ENCODE measurements around the gene GNGT2. TPM values are rescaled to one million over a fixed set of nuclear protein-coding genes. Genes with fewer than 3 reads are reported as not detected.

GNGT2 gene
- total RNA-seq, 2 donors from 2014 or later = 1.1 TPM; not detected in 1

DNA sequence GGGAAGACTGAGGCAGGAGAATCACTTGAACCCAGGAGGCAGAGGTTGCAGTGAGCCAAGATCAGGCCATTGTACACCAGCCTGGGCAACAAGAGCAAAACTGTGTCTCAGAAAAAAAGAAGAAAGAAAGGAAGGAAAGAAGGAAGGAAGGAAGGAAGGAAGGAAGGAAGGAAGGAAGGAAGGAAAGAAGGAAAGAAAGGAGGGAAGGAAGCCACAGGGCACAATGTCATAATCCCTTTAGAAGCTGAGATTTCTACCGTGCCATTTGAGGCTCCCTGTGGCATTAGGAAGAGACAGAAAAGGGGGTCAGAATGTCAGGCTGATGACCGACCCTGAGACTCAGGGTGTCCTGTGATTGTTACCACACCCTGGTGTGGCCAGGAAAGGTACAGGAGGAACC is 6.6 kb downstream of the GNGT2 start:
- DNase-seq = no peak
- peaks cover 9% of the 10 kb centered on the region for H3K4me1 Mint-ChIP-seq
- no peak overlapping the region for H3K9ac ChIP-seq (ENCODE audit: extremely low read depth, low read length, poor library complexity, severe bottlenecking)
- H3K27me3 ChIP-seq (ENCODE audit: control insufficient read depth, insufficient read depth, low read length, poor library complexity, severe bottlenecking) = peaks cover 4% of the 10 kb centered on the region
- H3K9me3 ChIP-seq (ENCODE audit: control insufficient read depth, low read length) = no peaks in the 10 kb centered on the region
- no peak overlapping the region for H3K4me3 Mint-ChIP-seq
- H3K4me3 ChIP-seq (ENCODE audit: low read length) = no peak overlapping the region
- H3K27ac ChIP-seq (ENCODE audit: low read depth, low read length) = no peak overlapping the region
- H3K36me3 ChIP-seq (ENCODE audit: control insufficient read depth, insufficient read depth, low read length) = no peaks in the 10 kb centered on the region
- no peaks in the 10 kb centered on the region for H3K36me3 Mint-ChIP-seq (ENCODE audit: low read depth)
- WGBS, 2 experiments (ENCODE audit: insufficient coverage in 1 of 2, insufficient read length in 1 of 2) = 86 to 96% methylated on average over 2 of the region's 2 CpGs
- H3K4me1 ChIP-seq (ENCODE audit: control insufficient read depth, insufficient read depth, low read length) = peaks cover 3% of the 10 kb centered on the region
- H3K27me3 Mint-ChIP-seq (ENCODE audit: insufficient read depth) = peaks cover 40% of the 10 kb centered on the region
- TF ChIP-seq, protein P1, sequence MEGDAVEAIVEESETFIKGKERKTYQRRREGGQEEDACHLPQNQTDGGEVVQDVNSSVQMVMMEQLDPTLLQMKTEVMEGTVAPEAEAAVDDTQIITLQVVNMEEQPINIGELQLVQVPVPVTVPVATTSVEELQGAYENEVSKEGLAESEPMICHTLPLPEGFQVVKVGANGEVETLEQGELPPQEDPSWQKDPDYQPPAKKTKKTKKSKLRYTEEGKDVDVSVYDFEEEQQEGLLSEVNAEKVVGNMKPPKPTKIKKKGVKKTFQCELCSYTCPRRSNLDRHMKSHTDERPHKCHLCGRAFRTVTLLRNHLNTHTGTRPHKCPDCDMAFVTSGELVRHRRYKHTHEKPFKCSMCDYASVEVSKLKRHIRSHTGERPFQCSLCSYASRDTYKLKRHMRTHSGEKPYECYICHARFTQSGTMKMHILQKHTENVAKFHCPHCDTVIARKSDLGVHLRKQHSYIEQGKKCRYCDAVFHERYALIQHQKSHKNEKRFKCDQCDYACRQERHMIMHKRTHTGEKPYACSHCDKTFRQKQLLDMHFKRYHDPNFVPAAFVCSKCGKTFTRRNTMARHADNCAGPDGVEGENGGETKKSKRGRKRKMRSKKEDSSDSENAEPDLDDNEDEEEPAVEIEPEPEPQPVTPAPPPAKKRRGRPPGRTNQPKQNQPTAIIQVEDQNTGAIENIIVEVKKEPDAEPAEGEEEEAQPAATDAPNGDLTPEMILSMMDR (conservative IDR thresholded peaks at IDR 0.05) = no peak
- H3K9me3 Mint-ChIP-seq = no peaks in the 10 kb centered on the region
- H3K27ac Mint-ChIP-seq = no peak overlapping the region

DNA sequence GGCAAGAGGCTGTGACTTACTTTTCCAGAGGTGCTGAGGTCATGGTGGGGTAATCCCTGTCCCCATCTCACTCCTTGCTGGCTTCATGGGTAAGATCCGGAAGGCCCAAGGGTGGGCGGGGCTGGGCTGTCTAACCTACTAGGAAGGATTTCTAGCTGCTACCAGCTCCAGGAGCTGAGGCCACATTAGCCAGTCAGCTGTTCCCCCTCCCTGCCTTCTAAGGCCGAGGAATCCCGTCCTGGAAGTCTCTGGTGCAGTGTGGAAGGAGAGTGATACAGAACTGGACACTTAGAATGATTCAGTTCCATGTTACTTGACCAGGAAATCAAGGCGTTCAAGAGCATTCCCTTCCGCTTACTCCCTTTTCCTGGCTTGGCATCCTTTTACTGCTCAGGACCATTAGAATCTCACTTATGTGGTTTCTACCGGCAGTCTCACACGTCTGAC is 8.9 kb downstream of the GNGT2 start:
- TF ChIP-seq, protein P1 (conservative IDR thresholded peaks at IDR 0.05) = no peak
- WGBS, 2 experiments (ENCODE audit: insufficient coverage in 1 of 2, insufficient read length in 1 of 2) = 89 to 92% methylated on average over 5 to 8 of the region's 8 CpGs

DNA sequence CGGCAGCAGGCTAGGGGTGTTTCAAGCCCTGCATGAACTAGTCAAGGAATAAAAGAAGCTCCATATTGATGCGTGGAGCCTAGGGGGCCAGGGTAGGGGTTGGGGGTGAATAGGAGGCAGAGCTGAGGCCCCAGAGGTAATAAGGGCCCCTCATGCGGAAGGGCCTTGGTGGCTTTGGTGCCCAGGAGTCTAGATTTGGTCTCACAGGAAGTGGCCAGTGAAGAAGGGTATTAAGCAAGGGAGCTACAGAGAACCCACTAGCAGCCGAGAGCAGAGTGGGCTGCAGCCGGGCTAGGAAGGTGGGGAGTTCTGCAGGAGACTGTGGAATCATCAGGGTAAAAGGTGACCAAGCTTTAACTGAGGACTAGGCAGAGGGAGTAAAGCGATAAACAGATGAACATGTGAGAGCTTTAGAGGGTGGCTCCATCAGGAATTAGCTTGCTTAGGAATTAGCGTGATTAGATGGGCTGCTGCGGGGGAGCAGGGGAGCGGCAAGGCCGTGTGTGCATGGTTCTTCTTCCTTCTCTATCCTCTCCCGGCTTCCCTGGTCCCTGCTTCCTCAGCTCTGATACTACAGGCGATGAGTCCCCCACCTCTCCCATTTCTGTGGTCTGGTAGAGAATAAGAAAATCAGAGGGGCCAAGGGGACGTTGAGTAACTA is 9.8 kb downstream of the GNGT2 start:
- no peaks in the 10 kb centered on the region for H3K36me3 Mint-ChIP-seq (ENCODE audit: low read depth)
- WGBS, 2 experiments (ENCODE audit: insufficient coverage in 1 of 2, insufficient read length in 1 of 2) = 94 to 95% methylated on average over 6 to 12 of the region's 13 CpGs
- peaks cover 7% of the 10 kb centered on the region for H3K4me1 Mint-ChIP-seq
- TF ChIP-seq, protein P1 (conservative IDR thresholded peaks at IDR 0.05) = no peak
- no peak for DNase-seq
- H3K27ac ChIP-seq (ENCODE audit: low read depth, low read length) = no peak overlapping the region
- H3K9me3 ChIP-seq (ENCODE audit: control insufficient read depth, low read length) = no peaks in the 10 kb centered on the region
- no peak overlapping the region for H3K9ac ChIP-seq (ENCODE audit: extremely low read depth, low read length, poor library complexity, severe bottlenecking)
- H3K4me3 Mint-ChIP-seq = no peak overlapping the region
- peaks cover 4% of the 10 kb centered on the region for H3K27me3 ChIP-seq (ENCODE audit: control insufficient read depth, insufficient read depth, low read length, poor library complexity, severe bottlenecking)
- peaks cover 3% of the 10 kb centered on the region for H3K4me1 ChIP-seq (ENCODE audit: control insufficient read depth, insufficient read depth, low read length)
- H3K36me3 ChIP-seq (ENCODE audit: control insufficient read depth, insufficient read depth, low read length) = no peaks in the 10 kb centered on the region
- no peaks in the 10 kb centered on the region for H3K9me3 Mint-ChIP-seq
- H3K4me3 ChIP-seq (ENCODE audit: low read length) = no peak overlapping the region
- no peak overlapping the region for H3K27ac Mint-ChIP-seq
- peaks cover 33% of the 10 kb centered on the region for H3K27me3 Mint-ChIP-seq (ENCODE audit: insufficient read depth)

More for the DNA sequence above, 8.9 kb downstream of the GNGT2 start:
- peaks cover 4% of the 10 kb centered on the region for H3K27me3 ChIP-seq (ENCODE audit: control insufficient read depth, insufficient read depth, low read length, poor library complexity, severe bottlenecking)
- no peaks in the 10 kb centered on the region for H3K9me3 Mint-ChIP-seq
- H3K9me3 ChIP-seq (ENCODE audit: control insufficient read depth, low read length) = no peaks in the 10 kb centered on the region
- H3K4me1 Mint-ChIP-seq = peaks cover 7% of the 10 kb centered on the region
- H3K9ac ChIP-seq (ENCODE audit: extremely low read depth, low read length, poor library complexity, severe bottlenecking) = no peak overlapping the region
- no peak overlapping the region for H3K4me3 ChIP-seq (ENCODE audit: low read length)
- H3K36me3 Mint-ChIP-seq (ENCODE audit: low read depth) = no peaks in the 10 kb centered on the region
- DNase-seq = peak; percentile 52
- no peak overlapping the region for H3K27ac Mint-ChIP-seq
- no peak overlapping the region for H3K27ac ChIP-seq (ENCODE audit: low read depth, low read length)
- H3K36me3 ChIP-seq (ENCODE audit: control insufficient read depth, insufficient read depth, low read length) = no peaks in the 10 kb centered on the region
- H3K4me3 Mint-ChIP-seq = no peak overlapping the region
- peaks cover 3% of the 10 kb centered on the region for H3K4me1 ChIP-seq (ENCODE audit: control insufficient read depth, insufficient read depth, low read length)
- peaks cover 34% of the 10 kb centered on the region for H3K27me3 Mint-ChIP-seq (ENCODE audit: insufficient read depth)

All from endodermal cell (in vitro differentiated cells).